GM12878 (cell line): Measurements from ENCODE around the gene TRPM1. TPM values are rescaled to one million over a fixed set of nuclear protein-coding genes. Genes with fewer than 3 reads are reported as not detected.

Source experiments
- ATAC-seq: fragments of 200-7000 bp; cut with Tn5 transposase; 3 replicates; pipeline ENCODE4 v1.9.1; 2020; ENCODE audit warnings: mild to moderate bottlenecking, moderate library complexity
- BruUV-seq: library from RNA; stranded (reverse); fragments of 400-500 nt; replicated peaks from 2 replicates; lab custom pipeline; 2021; lab: Mats Ljungman, UMichigan
- CTCF ChIA-PET: fragments of 300-600 bp; sonication (Branson Sonifier 250); formaldehyde crosslinking; extraction: SDS; loops from one replicate; lab custom pipeline; 2021; ENCODE audit warnings: inconsistent platforms; lab: Yijun Ruan, JAX
- POLR2A ChIA-PET: fragments of 350-600 bp; formaldehyde crosslinking; extraction: SDS; loops from one replicate; lab custom pipeline; 2021; ENCODE audit warnings: inconsistent platforms; lab: Charles Lee
- RAD21 ChIA-PET: fragments of 300-600 bp; sonication (Branson Sonifier 250); formaldehyde crosslinking; loops from one replicate; lab custom pipeline; 2023; ENCODE audit warnings: antibody characterized with exemption; ENCODE audit not compliant: unreplicated experiment; lab: Charles Lee
- SMC1A ChIA-PET: fragments of 300-600 bp; sonication (Branson Sonifier 250); formaldehyde crosslinking; loops from one replicate; lab custom pipeline; 2023; ENCODE audit not compliant: unreplicated experiment, uncharacterized antibody; lab: Charles Lee
- DNase-seq: peaks from one replicate; pipeline ENCODE4 v3.0.0-alpha.2; 2011; ENCODE audit warnings: low read depth, low spot score
- FAIRE-seq: peaks from 3 replicates; lab custom pipeline; 2011; peaks lifted over from hg19 to GRCh38; lab: Jason Lieb, UNC
- H2AFZ ChIP-seq: 2 replicates; pipeline ENCODE4 v1.6.0; 2011; ENCODE audit warnings: low read depth, low read length, control low read depth; ENCODE audit not compliant: control insufficient read depth
- H3K27ac ChIP-seq: 2 replicates; pipeline ENCODE4 v1.5.1; 2011; ENCODE audit warnings: control low read depth; ENCODE audit not compliant: control insufficient read depth, insufficient read depth
- H3K27me3 ChIP-seq, 2 experiments: replicated peaks in 1 of 2; 2 replicates each; pipeline versions ENCODE4 v1.6.0 to v1.6.1; 2011; ENCODE audit warnings: low read length in 1 of 2; ENCODE audit not compliant: control insufficient read depth in 2 of 2, insufficient read depth in 2 of 2
- H3K36me3 ChIP-seq, 2 experiments: 2 replicates each; pipeline ENCODE4 v1.5.1; 2011; ENCODE audit warnings: low read length in 1 of 2; ENCODE audit not compliant: control insufficient read depth in 2 of 2, insufficient read depth in 2 of 2
- H3K4me1 ChIP-seq: 2 replicates; pipeline ENCODE4 v1.6.1; 2011; ENCODE audit warnings: mild to moderate bottlenecking, low read length, moderate library complexity, mixed read lengths; ENCODE audit not compliant: control insufficient read depth, insufficient read depth
- H3K4me2 ChIP-seq: 2 replicates; pipeline ENCODE4 v1.6.0; 2011; ENCODE audit warnings: control low read depth; ENCODE audit not compliant: control insufficient read depth, insufficient read depth
- H3K4me3 ChIP-seq: fragments of 200-600 bp; sonication (generic); 2 replicates; pipeline ENCODE4 v1.5.1; 2016
- H3K79me2 ChIP-seq: 2 replicates; pipeline ENCODE4 v1.6.0; 2011; ENCODE audit warnings: low read length; ENCODE audit not compliant: control insufficient read depth, insufficient read depth
- H3K9ac ChIP-seq: 2 replicates; pipeline ENCODE4 v1.8.0; 2011; ENCODE audit warnings: low read length, control low read depth, mixed read lengths; ENCODE audit not compliant: control insufficient read depth, insufficient read depth
- H3K9me3 ChIP-seq: replicated peaks from 3 replicates; pipeline ENCODE4 v1.5.1; 2011; ENCODE audit warnings: mild to moderate bottlenecking, low read length; ENCODE audit not compliant: control insufficient read depth, insufficient read depth
- H4K20me1 ChIP-seq: 2 replicates; pipeline ENCODE4 v1.6.0; 2011; ENCODE audit not compliant: control insufficient read depth, insufficient read depth
- BCL11A ChIP-seq: IDR thresholded peaks from 2 replicates; pipeline ENCODE4 v1.6.1; 2011; ENCODE audit warnings: low read depth, low read length
- BRCA1 ChIP-seq: IDR thresholded peaks from 2 replicates; pipeline ENCODE4 v1.6.1; 2011; ENCODE audit warnings: low read depth, low read length, improper control_type of control experiment
- CEBPB ChIP-seq, 2 experiments: fragments of 150-350 bp in 1 of 2; IDR thresholded peaks; 2 replicates each; pipeline ENCODE4 v1.6.1; 2012 to 2014; ENCODE audit warnings: low read depth in 2 of 2, low read length in 2 of 2, borderline replicate concordance in 1 of 2, inconsistent platforms in 1 of 2
- KAT2A ChIP-seq: conservative IDR thresholded peaks from 2 replicates; pipeline ENCODE4 v1.6.1; 2011; ENCODE audit warnings: low read depth, low read length; ENCODE audit not compliant: control insufficient read depth
- NFYA ChIP-seq: IDR thresholded peaks from 2 replicates; pipeline ENCODE4 v1.6.1; 2011; ENCODE audit warnings: low read depth, mild to moderate bottlenecking, low read length, improper control_type of control experiment, borderline replicate concordance
- NKRF ChIP-seq: fragments of 450-650 bp; conservative IDR thresholded peaks from 2 replicates; pipeline ENCODE4 v1.6.1; 2017; ENCODE audit warnings: mild to moderate bottlenecking, moderate library complexity
- POLR2AphosphoS5 ChIP-seq: IDR thresholded peaks from 2 replicates; pipeline ENCODE4 v1.6.1; 2011; ENCODE audit warnings: mild to moderate bottlenecking, low read length, inconsistent platforms
- SIX5 ChIP-seq: IDR thresholded peaks from 2 replicates; pipeline ENCODE4 v1.6.1; 2011; ENCODE audit warnings: mild to moderate bottlenecking, low read depth, low read length, moderate library complexity; ENCODE audit not compliant: severe bottlenecking
- SREBF2 ChIP-seq: IDR thresholded peaks from 2 replicates; pipeline ENCODE4 v1.6.1; 2012; ENCODE audit warnings: mild to moderate bottlenecking, low read length
- SUPT20H ChIP-seq: IDR thresholded peaks from 2 replicates; pipeline ENCODE4 v1.6.1; 2011; ENCODE audit warnings: low read depth, mild to moderate bottlenecking, low read length, moderate library complexity, borderline replicate concordance; ENCODE audit not compliant: control insufficient read depth
- TAF1 ChIP-seq: IDR thresholded peaks from 2 replicates; pipeline ENCODE4 v1.6.1; 2011; ENCODE audit warnings: mild to moderate bottlenecking, low read depth, low read length, borderline replicate concordance
- WGBS: methylation state at CpG from one replicate; pipeline ENCODE4 v1.1.6; 2016; ENCODE audit warnings: low lambda C conversion rate; ENCODE audit not compliant: insufficient replicate concordance, insufficient coverage; ENCODE audit errors: missing lambda C conversion rate; 5-methylcytosine and 5-hydroxymethylcytosine counted together
- in situ Hi-C: fragments of 300-500 bp; cut with MboI; formaldehyde crosslinking; loops from 9 replicates; pipeline ENCODE4 v1.14.3; 2018; ENCODE audit warnings: mixed read lengths
- intact Hi-C: fragments of 100-400 bp; cut with micrococcal nuclease; formaldehyde crosslinking; loops from one replicate; pipeline ENCODE4 v1.14.2; 2022; ENCODE audit not compliant: unreplicated experiment
- polyA plus RNA-seq, 11 experiments: library from polyadenylated mRNA; depleted of rRNA in 4 of 11; unstranded in 6 of 11; stranded (reverse) in 5 of 11; fragments of >200 nt; fragmentation: Nextera tagmentation in 4 of 11; fragmentation: Illumina TruSeq in 1 of 11; extraction: Ambion mirVana in 4 of 11; extraction: Trizol in 1 of 11; gene quantifications; 1 replicate in 1 of 11; 2 replicates in 10 of 11; pipeline versions ENCODE4 v1.2.1 to v1.2.3, GENCODE V29; 2011 to 2016; ENCODE audit warnings: inconsistent platforms in 2 of 11, missing spikeins in 2 of 11, low read depth in 1 of 11
- total RNA-seq, 4 experiments: library from RNA; depleted of rRNA in 3 of 4; stranded (reverse); fragments of >200 nt in 3 of 4; fragmentation: Illumina TruSeq in 1 of 4; extraction: Trizol in 1 of 4; gene quantifications; 2 replicates each; pipeline versions ENCODE4 v1.2.1 to v1.2.3, GENCODE V29; 2013 to 2021
- TF ChIP-seq, protein P1 (sequence below): fragments of 450-650 bp; formaldehyde crosslinking; IDR thresholded peaks from 2 replicates; pipeline ENCODE4 v1.5.0; 2022; ENCODE audit warnings: mild to moderate bottlenecking, missing genetic modification characterization
- TF ChIP-seq, protein P2 (sequence below): IDR thresholded peaks from 2 replicates; pipeline ENCODE4 v1.6.1; 2012; ENCODE audit warnings: improper control_type of control experiment, low read depth, low read length; ENCODE audit not compliant: insufficient replicate concordance

Gene TRPM1
- total and polyA plus RNA-seq, 10 of the 15 experiments (the other 5 are each of a cell fraction or from before 2014, with no cell fraction given) = 0.01 to 0.10 (median 0.05) TPM; not detected in 4

GRCh38 chr15:30999729-31000128 is 101.8 kb downstream of the TRPM1 start:
- no peak overlapping the region for H2AFZ ChIP-seq
- ATAC-seq = no peak
- WGBS = 93% methylated on average over 3 of the region's 3 CpGs
- ChIA-PET CTCF (interaction anchor here (1.4 kb wide), 1 partner anchor 9 kb away, joined by 3 read pairs; no protein-coding TSS in a partner anchor), POLR2A (interaction anchor here (0.6 kb wide), 1 partner anchor 228 kb away, joined by 5 read pairs; no protein-coding TSS in a partner anchor), SMC1A (interaction anchor here (1.5 kb wide), 1 partner anchor 14 kb away, joined by 5 read pairs; no protein-coding TSS in a partner anchor), RAD21 (no interaction called here)
- intact Hi-C loops = loop anchor here (10.0 kb wide), 1 partner anchor 325 kb away; the partner anchor contains the start of gene KLF13
- H3K79me2 ChIP-seq = no peaks in the 10 kb centered on the region
- in situ Hi-C loops = loop anchor here (10.0 kb wide), 1 partner anchor 335 kb away; no protein-coding TSS in a partner anchor
- no peaks in the 10 kb centered on the region for H4K20me1 ChIP-seq
- H3K4me1 ChIP-seq = peaks cover 9% of the 10 kb centered on the region; the same call in 1 of the 2 replicates
- BruUV-seq = no TSS peak
- no peak overlapping the region for H3K4me2 ChIP-seq
- no peak overlapping the region for H3K9ac ChIP-seq
- no peak overlapping the region for H3K27ac ChIP-seq
- no peak for FAIRE-seq
- H3K4me3 ChIP-seq = no peak overlapping the region
- no peaks in the 10 kb centered on the region for H3K27me3 ChIP-seq
- no peak for DNase-seq
- H3K36me3 ChIP-seq = no peaks in the 10 kb centered on the region
- no peaks in the 10 kb centered on the region for H3K9me3 ChIP-seq
- TF ChIP-seq CEBPB (IDR thresholded peaks at IDR 0.05; ENCODE audit: borderline replicate concordance in 1 of 2, low read depth in 2 of 2, low read length in 2 of 2) (no peak), POLR2AphosphoS5 (no peak), KAT2A (no peak), SUPT20H (no peak), SREBF2 (no peak), BCL11A (no peak), NKRF (no peak), TAF1 (no peak), BRCA1 (no peak), SIX5 (no peak), NFYA (no peak)
- TF ChIP-seq, protein P1, sequence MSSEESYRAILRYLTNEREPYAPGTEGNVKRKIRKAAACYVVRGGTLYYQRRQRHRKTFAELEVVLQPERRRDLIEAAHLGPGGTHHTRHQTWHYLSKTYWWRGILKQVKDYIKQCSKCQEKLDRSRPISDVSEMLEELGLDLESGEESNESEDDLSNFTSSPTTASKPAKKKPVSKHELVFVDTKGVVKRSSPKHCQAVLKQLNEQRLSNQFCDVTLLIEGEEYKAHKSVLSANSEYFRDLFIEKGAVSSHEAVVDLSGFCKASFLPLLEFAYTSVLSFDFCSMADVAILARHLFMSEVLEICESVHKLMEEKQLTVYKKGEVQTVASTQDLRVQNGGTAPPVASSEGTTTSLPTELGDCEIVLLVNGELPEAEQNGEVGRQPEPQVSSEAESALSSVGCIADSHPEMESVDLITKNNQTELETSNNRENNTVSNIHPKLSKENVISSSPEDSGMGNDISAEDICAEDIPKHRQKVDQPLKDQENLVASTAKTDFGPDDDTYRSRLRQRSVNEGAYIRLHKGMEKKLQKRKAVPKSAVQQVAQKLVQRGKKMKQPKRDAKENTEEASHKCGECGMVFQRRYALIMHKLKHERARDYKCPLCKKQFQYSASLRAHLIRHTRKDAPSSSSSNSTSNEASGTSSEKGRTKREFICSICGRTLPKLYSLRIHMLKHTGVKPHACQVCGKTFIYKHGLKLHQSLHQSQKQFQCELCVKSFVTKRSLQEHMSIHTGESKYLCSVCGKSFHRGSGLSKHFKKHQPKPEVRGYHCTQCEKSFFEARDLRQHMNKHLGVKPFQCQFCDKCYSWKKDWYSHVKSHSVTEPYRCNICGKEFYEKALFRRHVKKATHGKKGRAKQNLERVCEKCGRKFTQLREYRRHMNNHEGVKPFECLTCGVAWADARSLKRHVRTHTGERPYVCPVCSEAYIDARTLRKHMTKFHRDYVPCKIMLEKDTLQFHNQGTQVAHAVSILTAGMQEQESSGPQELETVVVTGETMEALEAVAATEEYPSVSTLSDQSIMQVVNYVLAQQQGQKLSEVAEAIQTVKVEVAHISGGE (CRISPR knock-in tag) = no peak
- TF ChIP-seq, protein P2, sequence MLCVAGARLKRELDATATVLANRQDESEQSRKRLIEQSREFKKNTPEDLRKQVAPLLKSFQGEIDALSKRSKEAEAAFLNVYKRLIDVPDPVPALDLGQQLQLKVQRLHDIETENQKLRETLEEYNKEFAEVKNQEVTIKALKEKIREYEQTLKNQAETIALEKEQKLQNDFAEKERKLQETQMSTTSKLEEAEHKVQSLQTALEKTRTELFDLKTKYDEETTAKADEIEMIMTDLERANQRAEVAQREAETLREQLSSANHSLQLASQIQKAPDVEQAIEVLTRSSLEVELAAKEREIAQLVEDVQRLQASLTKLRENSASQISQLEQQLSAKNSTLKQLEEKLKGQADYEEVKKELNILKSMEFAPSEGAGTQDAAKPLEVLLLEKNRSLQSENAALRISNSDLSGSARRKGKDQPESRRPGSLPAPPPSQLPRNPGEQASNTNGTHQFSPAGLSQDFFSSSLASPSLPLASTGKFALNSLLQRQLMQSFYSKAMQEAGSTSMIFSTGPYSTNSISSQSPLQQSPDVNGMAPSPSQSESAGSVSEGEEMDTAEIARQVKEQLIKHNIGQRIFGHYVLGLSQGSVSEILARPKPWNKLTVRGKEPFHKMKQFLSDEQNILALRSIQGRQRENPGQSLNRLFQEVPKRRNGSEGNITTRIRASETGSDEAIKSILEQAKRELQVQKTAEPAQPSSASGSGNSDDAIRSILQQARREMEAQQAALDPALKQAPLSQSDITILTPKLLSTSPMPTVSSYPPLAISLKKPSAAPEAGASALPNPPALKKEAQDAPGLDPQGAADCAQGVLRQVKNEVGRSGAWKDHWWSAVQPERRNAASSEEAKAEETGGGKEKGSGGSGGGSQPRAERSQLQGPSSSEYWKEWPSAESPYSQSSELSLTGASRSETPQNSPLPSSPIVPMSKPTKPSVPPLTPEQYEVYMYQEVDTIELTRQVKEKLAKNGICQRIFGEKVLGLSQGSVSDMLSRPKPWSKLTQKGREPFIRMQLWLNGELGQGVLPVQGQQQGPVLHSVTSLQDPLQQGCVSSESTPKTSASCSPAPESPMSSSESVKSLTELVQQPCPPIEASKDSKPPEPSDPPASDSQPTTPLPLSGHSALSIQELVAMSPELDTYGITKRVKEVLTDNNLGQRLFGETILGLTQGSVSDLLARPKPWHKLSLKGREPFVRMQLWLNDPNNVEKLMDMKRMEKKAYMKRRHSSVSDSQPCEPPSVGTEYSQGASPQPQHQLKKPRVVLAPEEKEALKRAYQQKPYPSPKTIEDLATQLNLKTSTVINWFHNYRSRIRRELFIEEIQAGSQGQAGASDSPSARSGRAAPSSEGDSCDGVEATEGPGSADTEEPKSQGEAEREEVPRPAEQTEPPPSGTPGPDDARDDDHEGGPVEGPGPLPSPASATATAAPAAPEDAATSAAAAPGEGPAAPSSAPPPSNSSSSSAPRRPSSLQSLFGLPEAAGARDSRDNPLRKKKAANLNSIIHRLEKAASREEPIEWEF = no peak
